GM19397 (cell line): Measurements from ENCODE around the gene IER5L.
"Not testable (repeated sequence)": the region's sequence is repeated elsewhere in the genome, so short reads cannot be mapped to it uniquely, and the experiment has no call there.

ENCODE experiments used
- ATAC-seq: cut with Tn5 transposase; IDR thresholded peaks from one replicate; pipeline ENCODE4 v1.9.1; 2021; ENCODE audit warnings: mild to moderate bottlenecking, moderate library complexity; ENCODE audit not compliant: unreplicated experiment

Gene IER5L

GRCh38 chr9:129164246-129164930, 13.7 kb downstream of the IER5L start:
- ATAC-seq: no peak

- ATAC-seq: no peak
Measured at GRCh38 chr9:129163753-129164152, 14.3 kb downstream of the IER5L start.

GRCh38 chr9:129163198-129163670, 14.8 kb downstream of the IER5L start:
- not testable (repeated sequence) for ATAC-seq

GRCh38 chr9:129162497-129163197, 15.4 kb downstream of the IER5L start:
- ATAC-seq: no peak

- ATAC-seq: no peak
Measured at GRCh38 chr9:129161534-129161837, 16.6 kb downstream of the IER5L start.

- ATAC-seq: no peak
Measured at GRCh38 chr9:129160712-129161533, 17.1 kb downstream of the IER5L start.

- ATAC-seq: no peak
Measured at GRCh38 chr9:129156163-129156562, 21.9 kb downstream of the IER5L start.

- no peak for ATAC-seq
Measured at GRCh38 chr9:129154866-129155477, 23.1 kb downstream of the IER5L start.

GRCh38 chr9:129151469-129151868, 26.6 kb downstream of the IER5L start:
- no peak for ATAC-seq

- no peak for ATAC-seq
Measured at GRCh38 chr9:129150672-129151211, 27.3 kb downstream of the IER5L start.

GRCh38 chr9:129150122-129150521, 27.9 kb downstream of the IER5L start:
- ATAC-seq: no peak

GRCh38 chr9:129149442-129149841, 28.6 kb downstream of the IER5L start:
- no peak for ATAC-seq

- no peak for ATAC-seq
Measured at GRCh38 chr9:129148463-129149204, 29.4 kb downstream of the IER5L start.

- no peak for ATAC-seq
Measured at GRCh38 chr9:129146441-129146941, 31.6 kb downstream of the IER5L start.

- ATAC-seq: no peak
Measured at GRCh38 chr9:129145841-129146292, 32.2 kb downstream of the IER5L start.

GRCh38 chr9:129145316-129145715, 32.7 kb downstream of the IER5L start:
- ATAC-seq: no peak

GRCh38 chr9:129143031-129143927, 34.8 kb downstream of the IER5L start:
- ATAC-seq: no peak

GRCh38 chr9:129142138-129142935, 35.7 kb downstream of the IER5L start:
- ATAC-seq: no peak
